Subcutaneous adipose tissue (tissue), 4 donors: Measurements from ENCODE around the gene C1orf122. TPM values are rescaled to one million over a fixed set of nuclear protein-coding genes. Genes with fewer than 3 reads are reported as not detected.

ENCODE experiments used
- CTCF ChIP-seq: fragments of 450-650 bp; IDR thresholded peaks from one replicate; pipeline ENCODE4 v1.5.1; 2016; ENCODE audit warnings: low read depth, mild to moderate bottlenecking, control low read depth, antibody characterized with exemption, moderate library complexity
- total RNA-seq, 4 donors: library from RNA; depleted of rRNA; stranded (reverse); fragments of >200 nt; gene quantifications; one replicate each; pipeline ENCODE4 v1.1.0, GENCODE V29; 2016

Gene C1orf122
- total RNA-seq, 4 donors from 2014 or later = 41.9 to 74.2 (median 57.9) TPM

- TF ChIP-seq CTCF = no peak
These were observed 42.9 kb downstream of the C1orf122 start for GRCh38 chr1:37850352-37850955.

GRCh38 chr1:37851262-37851661 is 43.7 kb downstream of the C1orf122 start:
- no peak for TF ChIP-seq CTCF

- no peak for TF ChIP-seq CTCF
These were observed 44.2 kb downstream of the C1orf122 start for GRCh38 chr1:37851782-37852210.

GRCh38 chr1:37853157-37853556 is 45.6 kb downstream of the C1orf122 start:
- TF ChIP-seq CTCF = no peak

GRCh38 chr1:37854406-37854805 is 46.8 kb downstream of the C1orf122 start:
- TF ChIP-seq CTCF = no peak

Other genes with a start within 250 kb of the C1orf122 start
- gene GNL2, start 211.9 kb upstream of the C1orf122 start, total RNA-seq = 10 to 100 TPM; 24.7 to 63.9 (median 36.9) TPM
- gene RSPO1, start 172.9 kb upstream of the C1orf122 start, total RNA-seq = 1 to 10 TPM in 2 of 4 donors, not detected in 2; 1.5 to 9.9 TPM
- 1 to 10 TPM in 2 of 4 donors, under 1 TPM in 2; 0.57 to 1.3 (median 0.89) TPM for gene CDCA8, start 115.3 kb upstream of the C1orf122 start, total RNA-seq
- gene EPHA10, start 42.7 kb upstream of the C1orf122 start, total RNA-seq = not detected
- gene MANEAL, start 13.9 kb upstream of the C1orf122 start, total RNA-seq = 1 to 10 TPM in 3 of 4 donors, under 1 TPM in 1; 0.98 to 1.9 (median 1.1) TPM
- 10 to 100 TPM in 1 of 4 donors, 1 to 10 TPM in 3; 7.0 to 10.1 (median 7.9) TPM for gene YRDC, start 418 bp downstream of the C1orf122 start, total RNA-seq
- gene MTF1, start 51.8 kb downstream of the C1orf122 start, total RNA-seq = 1 to 10 TPM; 5.7 to 6.8 (median 6.5) TPM
- 10 to 100 TPM; 21.4 to 47.5 (median 26.7) TPM for gene INPP5B, start 139.3 kb downstream of the C1orf122 start, total RNA-seq
- 10 to 100 TPM; 35.2 to 51.5 (median 48.0) TPM for gene SF3A3, start 182.2 kb downstream of the C1orf122 start, total RNA-seq
- 10 to 100 TPM in 2 of 4 donors, 1 to 10 TPM in 2; 8.8 to 14.6 (median 11.9) TPM for gene FHL3, start 197.7 kb downstream of the C1orf122 start, total RNA-seq
- gene UTP11, start 204.9 kb downstream of the C1orf122 start, total RNA-seq = 10 to 100 TPM; 15.1 to 40.4 (median 24.2) TPM
- gene POU3F1, start 239.0 kb downstream of the C1orf122 start, total RNA-seq = not detected